Measurements from ENCODE around the gene GANAB.

- no peak for TF ChIP-seq CTCF (conservative IDR thresholded peaks at IDR 0.05; ENCODE audit: low read depth, low read length)
- no peak for TF ChIP-seq EZH2 (IDR thresholded peaks at IDR 0.05; ENCODE audit: low read length, unreplicated experiment)
Measured at GRCh38 chr11:62678433-62678769, 32.0 kb upstream of the GANAB start.

All from PC-3 (cell line).